AML-193 (cell line): ENCODE data around the gene CKB.

Experiments used
- DNase-seq, 2 experiments: peaks; one replicate each; lab custom pipeline; 2025; lab: John Stamatoyannopoulos, UW

The CKB gene

DNA sequence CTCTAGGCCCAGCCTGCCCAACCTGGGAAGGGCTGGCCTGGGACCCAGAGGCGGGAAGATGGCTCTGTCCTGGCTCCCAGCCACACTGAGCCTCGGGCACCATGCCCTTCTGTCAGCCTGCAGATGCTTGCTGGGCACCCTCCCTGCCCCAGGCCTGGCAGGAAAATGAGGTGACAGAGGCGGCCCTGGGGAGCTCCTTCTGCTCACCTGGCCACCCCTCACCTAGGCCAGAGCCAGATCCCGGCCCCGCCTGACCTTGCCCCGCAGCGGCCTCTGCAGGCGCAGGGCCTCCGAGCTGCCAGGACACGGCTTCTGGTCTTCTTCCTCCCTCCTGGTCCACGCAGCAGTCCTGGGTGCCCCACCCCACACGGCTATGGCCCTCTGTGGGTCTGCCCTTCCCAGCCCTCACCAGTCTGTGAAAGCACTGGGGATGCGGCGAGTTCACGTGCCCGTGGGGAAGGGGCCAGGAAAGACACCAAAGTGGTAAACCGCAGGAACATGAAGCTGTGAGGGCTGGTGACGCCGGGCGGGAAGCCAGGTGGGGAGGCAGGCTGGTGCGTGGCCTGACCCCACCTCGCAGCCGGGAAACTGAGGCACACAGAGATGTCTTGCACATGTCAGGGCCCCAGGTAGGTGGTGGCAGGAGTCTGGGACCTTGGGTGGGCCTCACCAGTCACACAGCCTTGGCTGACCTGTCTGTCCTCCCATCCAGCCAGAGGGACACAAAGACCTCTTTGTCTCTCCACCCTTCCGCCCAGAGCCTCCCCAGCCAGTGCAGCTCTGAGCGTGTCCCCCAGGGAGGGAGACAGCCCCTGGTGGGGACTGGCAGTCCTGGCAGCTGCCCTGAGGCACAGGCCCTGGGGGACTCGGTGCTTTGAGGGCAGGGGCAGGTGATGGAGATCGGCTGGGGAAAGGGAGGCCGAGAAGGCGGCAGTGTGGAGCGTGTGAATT, 27.0 kb upstream of the CKB start:
- no peak for DNase-seq

DNA sequence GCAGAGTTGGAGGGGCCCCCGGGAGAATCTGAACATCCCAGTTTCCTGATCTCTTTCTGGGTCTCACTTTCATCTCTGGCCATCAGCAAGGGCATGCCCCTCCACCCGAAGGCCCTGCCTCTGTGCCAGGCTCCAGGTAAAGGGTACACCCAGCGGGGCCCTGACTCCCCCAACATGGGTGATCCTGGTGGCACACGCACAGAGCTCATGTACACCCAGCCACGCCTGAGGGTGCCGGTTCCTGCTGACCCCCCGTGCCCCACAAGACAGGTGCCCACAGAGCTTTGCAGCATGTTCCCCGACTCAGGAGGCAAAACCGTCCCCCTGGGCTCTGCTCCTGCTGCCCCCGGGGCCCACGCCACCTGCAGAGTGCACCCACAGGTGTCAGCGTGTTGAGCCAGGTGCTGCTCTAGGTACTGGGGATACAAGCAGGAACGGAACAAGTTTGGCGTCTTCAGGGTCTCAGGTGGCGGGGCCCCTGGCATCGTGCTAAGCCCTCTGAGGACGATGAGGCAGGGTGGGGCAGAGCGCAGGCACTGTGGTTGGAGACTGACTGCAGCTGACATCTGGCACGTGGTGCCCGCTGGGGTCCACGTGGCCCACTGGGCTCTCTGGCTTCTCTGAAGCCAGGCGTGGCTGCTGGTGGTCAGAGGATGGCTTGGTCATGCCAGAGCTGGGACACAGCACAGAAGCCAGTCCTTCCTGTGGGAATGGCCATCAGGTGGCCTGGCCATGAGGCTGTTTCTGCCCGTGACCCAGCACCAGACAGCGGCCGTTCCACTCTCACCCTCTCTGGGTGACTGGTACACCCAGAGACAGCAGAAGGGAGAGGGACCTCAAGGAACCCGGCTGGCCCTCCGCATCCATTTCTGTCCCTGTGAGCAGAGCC, 26.1 kb upstream of the CKB start:
- DNase-seq: no peak

GRCh38 chr14:103547941-103548462, 25.4 kb upstream of the CKB start:
- no peak for DNase-seq

- DNase-seq: no peak
Measured at GRCh38 chr14:103547455-103547940, 24.9 kb upstream of the CKB start.

GRCh38 chr14:103546652-103547454, 24.2 kb upstream of the CKB start:
- DNase-seq: peak in 1 of 2 experiments; percentile 35

- no peak for DNase-seq
Measured at GRCh38 chr14:103545915-103546651, 23.5 kb upstream of the CKB start.

GRCh38 chr14:103545219-103545914, 22.7 kb upstream of the CKB start:
- no peak for DNase-seq

DNA sequence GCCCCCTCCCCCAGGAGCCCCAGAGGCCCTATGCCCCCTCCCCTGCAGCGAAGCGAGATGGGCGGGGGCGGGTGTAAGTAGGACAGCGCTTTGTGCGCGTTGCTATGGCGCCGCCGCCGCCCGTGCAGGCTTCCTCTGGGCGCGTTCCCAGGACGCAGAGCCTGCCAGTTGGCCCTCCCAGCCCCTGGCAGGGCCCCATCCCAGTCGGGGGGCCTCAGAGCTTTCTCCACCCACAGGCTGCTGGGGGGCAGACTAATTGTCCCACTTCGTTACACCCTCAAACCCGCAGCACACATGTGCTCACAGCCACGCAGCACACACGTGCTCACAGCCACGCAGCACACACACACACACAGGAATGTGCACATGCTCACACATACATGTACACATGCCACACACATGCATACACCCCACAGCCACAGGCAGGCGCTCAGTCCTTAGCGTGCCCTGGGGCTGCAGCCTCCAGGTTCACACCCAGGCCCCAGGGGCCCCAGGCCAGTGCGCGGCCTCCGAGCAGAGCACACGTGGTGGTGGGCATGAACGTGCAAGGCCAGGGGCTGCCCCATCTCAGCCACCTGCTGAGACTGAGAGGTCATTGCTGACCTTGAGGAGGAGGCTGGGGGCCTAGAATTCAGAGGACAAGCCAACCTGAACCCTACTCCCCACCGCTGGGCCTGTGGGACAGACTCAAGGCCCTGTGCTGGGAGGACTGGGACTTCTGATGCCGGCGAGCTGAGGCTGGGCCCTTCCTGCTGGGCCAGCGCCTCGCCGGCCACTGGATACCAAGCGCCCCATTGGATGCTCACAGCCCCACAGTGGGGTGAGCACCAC, 22.0 kb upstream of the CKB start:
- no peak for DNase-seq

- no peak for DNase-seq
Measured at GRCh38 chr14:103543721-103544387, 21.2 kb upstream of the CKB start.

DNA sequence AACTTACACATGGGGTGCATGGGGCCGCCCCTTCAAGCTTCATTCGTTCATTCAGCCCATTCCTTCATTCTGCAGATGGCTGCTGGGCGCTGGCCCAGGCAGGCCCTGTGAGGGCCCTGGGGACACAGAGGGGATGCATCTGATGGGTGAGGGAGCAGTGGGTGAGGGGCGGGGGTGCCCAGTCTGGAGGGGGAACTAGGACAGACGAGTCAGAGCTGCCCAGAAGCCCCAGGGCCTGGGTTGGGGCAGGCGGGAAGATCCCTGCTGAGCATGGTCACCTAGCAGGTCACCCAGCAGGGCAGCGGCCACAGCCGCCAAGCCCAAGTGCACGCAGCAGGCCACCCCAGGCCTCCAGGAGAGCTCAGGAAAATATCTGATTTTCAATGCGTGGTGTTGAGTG, 20.5 kb upstream of the CKB start:
- no peak for DNase-seq

- no peak for DNase-seq
Measured at GRCh38 chr14:103542605-103543088, 20.0 kb upstream of the CKB start.

DNA sequence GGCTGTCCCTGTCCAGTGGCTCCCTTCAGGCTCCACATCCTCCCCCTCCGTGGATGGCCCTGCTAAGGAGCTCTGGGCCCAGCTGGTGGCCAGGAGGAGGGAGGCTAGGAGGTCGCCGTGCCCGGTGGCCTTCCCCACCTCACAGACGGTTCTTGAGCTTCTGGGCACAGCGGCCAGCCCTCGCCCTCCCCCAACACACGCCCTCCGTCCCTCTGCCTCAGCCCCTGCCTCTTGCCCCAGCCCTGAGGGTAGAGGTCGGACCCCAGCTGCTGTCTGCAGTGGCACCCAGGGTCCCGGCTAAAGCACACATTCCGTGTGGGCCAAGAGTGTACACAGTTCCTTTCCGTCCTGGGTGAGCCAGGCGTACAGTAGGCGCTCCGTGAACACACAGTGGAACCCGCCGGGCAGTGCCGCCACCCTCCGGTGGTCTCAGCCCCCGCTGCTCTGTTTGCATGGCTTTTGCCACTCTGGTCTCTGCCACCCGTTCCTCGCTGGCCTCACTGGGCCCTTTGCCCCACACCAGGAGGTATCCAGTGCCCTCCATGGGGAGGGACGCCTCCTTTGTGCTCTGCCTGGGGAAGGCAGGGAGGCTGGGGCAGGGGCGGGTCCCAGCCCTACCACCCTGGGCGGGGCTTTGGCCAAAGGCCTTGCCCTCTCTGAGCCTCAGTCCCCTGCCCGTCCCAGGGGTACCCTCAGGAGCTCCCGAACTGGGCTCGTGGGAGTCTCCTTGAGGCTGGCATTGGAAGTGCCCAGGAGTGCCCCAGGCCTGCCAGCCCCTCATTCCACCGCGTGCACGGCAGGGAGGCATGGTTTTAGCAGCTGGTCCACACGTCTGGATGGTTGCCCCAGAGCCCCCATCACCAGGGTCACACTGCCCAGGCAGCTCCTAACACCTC, 19.3 kb upstream of the CKB start:
- DNase-seq: no peak

DNA sequence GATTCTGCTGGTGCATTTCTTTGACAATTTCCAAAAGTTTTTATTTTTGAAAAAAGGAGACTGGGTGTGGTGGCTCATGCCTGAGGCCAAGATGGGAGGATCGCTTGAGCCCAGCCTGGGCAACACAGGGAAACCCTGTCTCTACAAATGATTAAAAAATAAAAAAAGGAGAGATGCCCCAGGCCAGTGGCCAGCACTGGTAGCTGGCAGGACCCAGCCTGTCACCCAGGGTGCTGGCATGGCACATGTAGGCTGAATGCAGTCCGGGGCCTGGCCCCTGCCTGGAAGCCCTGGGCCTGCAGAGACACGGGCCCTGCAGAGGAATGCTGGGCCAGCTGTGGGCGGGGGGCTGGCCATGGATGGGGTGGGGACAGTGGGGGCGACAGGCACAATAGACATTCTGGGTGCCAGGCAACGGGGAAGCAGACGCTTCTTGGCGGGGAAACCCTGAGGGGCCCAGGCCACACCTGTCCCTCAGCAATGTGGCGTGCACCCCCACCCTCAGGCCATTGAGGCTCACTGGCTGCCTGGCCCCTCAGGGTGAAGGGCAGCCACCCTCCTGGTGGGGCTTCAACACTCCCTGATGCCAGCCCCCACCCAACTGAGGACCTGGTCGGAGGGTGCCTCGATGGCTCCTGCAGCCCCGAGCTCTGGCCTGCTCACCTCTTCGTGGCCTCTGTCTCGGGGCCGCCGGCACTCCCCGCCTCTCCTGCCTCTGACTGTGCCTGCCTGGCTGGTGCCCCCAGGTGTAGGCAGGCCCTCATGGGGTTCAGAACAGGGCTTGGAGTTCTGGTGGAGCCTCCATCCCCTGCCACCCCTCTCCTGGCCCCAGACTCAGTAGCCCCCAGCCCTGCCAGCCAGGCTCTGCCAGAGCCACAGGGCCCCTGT, 18.4 kb upstream of the CKB start:
- no peak for DNase-seq

- no peak for DNase-seq
Measured at GRCh38 chr14:103539056-103539825, 16.6 kb upstream of the CKB start.

DNA sequence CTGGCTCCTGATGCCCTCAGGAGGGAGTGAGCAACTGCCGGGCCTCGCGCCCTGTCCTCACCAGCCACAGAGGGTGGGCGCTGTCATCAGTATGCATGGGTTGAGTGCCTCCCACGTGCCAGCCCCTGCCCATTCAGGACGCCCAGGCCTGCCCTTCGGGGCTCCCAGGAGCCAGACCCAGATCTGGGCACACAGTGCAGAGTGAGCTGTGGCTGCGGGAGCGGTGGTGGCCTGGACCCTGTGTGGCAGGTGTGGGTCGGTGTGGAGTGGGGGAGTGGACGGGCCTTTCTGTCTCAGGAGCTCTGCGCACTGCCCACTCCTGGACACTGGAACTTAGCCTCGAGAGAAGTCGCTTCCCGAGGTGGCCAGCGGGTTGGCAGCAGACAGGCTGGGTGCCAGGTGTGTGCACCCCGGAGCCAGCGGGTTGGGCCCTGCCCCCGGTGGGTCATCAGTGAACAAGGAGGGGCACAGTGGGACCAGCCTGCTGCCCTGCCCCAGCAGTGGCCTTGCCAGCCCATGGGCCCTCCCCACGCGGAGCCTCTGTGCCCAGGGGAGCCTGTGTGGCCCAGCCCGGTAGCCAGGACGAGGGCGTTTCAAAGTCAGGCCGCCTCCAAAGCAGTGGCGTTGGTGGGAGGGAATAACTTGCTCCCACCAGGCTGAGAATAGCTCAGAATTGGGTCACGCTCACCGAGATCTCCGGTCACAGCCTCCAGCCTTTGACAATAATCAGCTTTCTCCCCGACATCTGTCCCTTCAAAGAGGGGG, 15.8 kb upstream of the CKB start:
- DNase-seq: no peak
